HEK293 (cell line): ENCODE measurements around the gene AGAP3.

ENCODE experiments used
- FEZF1 ChIP-seq: fragments of 450-650 bp; formaldehyde crosslinking; IDR thresholded peaks from 2 replicates; pipeline ENCODE4 v1.5.1; 2016; ENCODE audit warnings: missing biosample characterization, missing genetic modification characterization
- GFI1B ChIP-seq: fragments of 450-650 bp; formaldehyde crosslinking; IDR thresholded peaks from 2 replicates; pipeline ENCODE4 v1.5.1; 2016; ENCODE audit warnings: missing biosample characterization, missing genetic modification characterization
- GLI2 ChIP-seq: fragments of 450-650 bp; formaldehyde crosslinking; IDR thresholded peaks from 2 replicates; pipeline ENCODE4; 2017; ENCODE audit warnings: missing biosample characterization, missing genetic modification characterization, low read depth, borderline replicate concordance
- KLF1 ChIP-seq: fragments of 450-650 bp; formaldehyde crosslinking; IDR thresholded peaks from 2 replicates; pipeline ENCODE4 v1.5.1; 2016; ENCODE audit warnings: missing biosample characterization, missing genetic modification characterization
- KLF16 ChIP-seq: fragments of 450-650 bp; formaldehyde crosslinking; IDR thresholded peaks from 2 replicates; pipeline ENCODE4 v1.5.1; 2017; ENCODE audit warnings: missing biosample characterization, missing genetic modification characterization
- PRDM1 ChIP-seq: fragments of 450-650 bp; formaldehyde crosslinking; IDR thresholded peaks from 2 replicates; pipeline ENCODE4; 2016; ENCODE audit warnings: missing biosample characterization, missing genetic modification characterization
- SP7 ChIP-seq: fragments of 450-650 bp; formaldehyde crosslinking; IDR thresholded peaks from 2 replicates; pipeline ENCODE4 v1.5.1; 2016; ENCODE audit warnings: missing biosample characterization, missing genetic modification characterization
- YY2 ChIP-seq: fragments of 450-650 bp; formaldehyde crosslinking; IDR thresholded peaks from 2 replicates; pipeline ENCODE4 v1.5.1; 2016; ENCODE audit warnings: missing biosample characterization, missing genetic modification characterization
- ZBTB20 ChIP-seq: fragments of 450-650 bp; formaldehyde crosslinking; IDR thresholded peaks from 2 replicates; pipeline ENCODE4 v1.5.1; 2016; ENCODE audit warnings: missing biosample characterization, missing genetic modification characterization
- ZEB2 ChIP-seq: fragments of 450-650 bp; formaldehyde crosslinking; IDR thresholded peaks from 2 replicates; pipeline ENCODE4 v1.5.1; 2016; ENCODE audit warnings: missing biosample characterization, missing genetic modification characterization
- ZNF16 ChIP-seq: fragments of 450-650 bp; formaldehyde crosslinking; IDR thresholded peaks from 2 replicates; pipeline ENCODE4 v1.5.1; 2016; ENCODE audit warnings: low read depth, missing biosample characterization, missing genetic modification characterization
- ZNF175 ChIP-seq: fragments of 450-650 bp; formaldehyde crosslinking; IDR thresholded peaks from 2 replicates; pipeline ENCODE4 v1.5.1; 2016; ENCODE audit warnings: missing biosample characterization, missing genetic modification characterization
- ZNF19 ChIP-seq: fragments of 450-650 bp; formaldehyde crosslinking; IDR thresholded peaks from 2 replicates; pipeline ENCODE4; 2016; ENCODE audit warnings: missing biosample characterization, missing genetic modification characterization, low read depth
- ZNF202 ChIP-seq: fragments of 450-650 bp; formaldehyde crosslinking; IDR thresholded peaks from 2 replicates; pipeline ENCODE4 v1.5.1; 2016; ENCODE audit warnings: missing biosample characterization, missing genetic modification characterization, borderline replicate concordance
- ZNF335 ChIP-seq: fragments of 450-650 bp; formaldehyde crosslinking; conservative IDR thresholded peaks from 2 replicates; pipeline ENCODE4 v1.5.1; 2016; ENCODE audit warnings: missing biosample characterization, missing genetic modification characterization
- ZNF350 ChIP-seq: fragments of 450-650 bp; formaldehyde crosslinking; IDR thresholded peaks from 2 replicates; pipeline ENCODE4 v1.5.0; 2017; ENCODE audit warnings: missing biosample characterization, mild to moderate bottlenecking, missing genetic modification characterization
- ZNF391 ChIP-seq: fragments of 450-650 bp; formaldehyde crosslinking; IDR thresholded peaks from 2 replicates; pipeline ENCODE4 v1.5.1; 2016; ENCODE audit warnings: low read depth, missing biosample characterization, missing genetic modification characterization, borderline replicate concordance
- ZNF549 ChIP-seq: fragments of 450-650 bp; IDR thresholded peaks from 2 replicates; pipeline ENCODE4 v1.5.1; 2018; ENCODE audit warnings: missing biosample characterization, missing genetic modification characterization, mild to moderate bottlenecking, inconsistent platforms, moderate library complexity
- ZNF555 ChIP-seq: fragments of 450-650 bp; formaldehyde crosslinking; conservative IDR thresholded peaks from 2 replicates; pipeline ENCODE4 v1.5.1; 2017; ENCODE audit warnings: missing biosample characterization, mild to moderate bottlenecking, missing genetic modification characterization, inconsistent platforms
- ZNF558 ChIP-seq: fragments of 450-650 bp; formaldehyde crosslinking; IDR thresholded peaks from 2 replicates; pipeline ENCODE4 v1.5.1; 2016; ENCODE audit warnings: missing biosample characterization, missing genetic modification characterization
- ZNF624 ChIP-seq: fragments of 450-650 bp; formaldehyde crosslinking; IDR thresholded peaks from 2 replicates; pipeline ENCODE4 v1.5.1; 2017; ENCODE audit warnings: missing biosample characterization, missing genetic modification characterization
- ZNF660 ChIP-seq: fragments of 450-650 bp; IDR thresholded peaks from 2 replicates; pipeline ENCODE4 v1.5.1; 2018; ENCODE audit warnings: missing biosample characterization, mild to moderate bottlenecking, missing genetic modification characterization
- ZNF677 ChIP-seq: fragments of 450-650 bp; IDR thresholded peaks from 2 replicates; pipeline ENCODE4 v1.5.0; 2018; ENCODE audit warnings: missing biosample characterization, mild to moderate bottlenecking, missing genetic modification characterization, moderate library complexity
- ZNF701 ChIP-seq: fragments of 450-650 bp; formaldehyde crosslinking; IDR thresholded peaks from 2 replicates; pipeline ENCODE4 v1.5.1; 2016; ENCODE audit warnings: missing biosample characterization, missing genetic modification characterization
- ZNF791 ChIP-seq: fragments of 450-650 bp; formaldehyde crosslinking; IDR thresholded peaks from 2 replicates; pipeline ENCODE4 v1.5.1; 2016; ENCODE audit warnings: missing biosample characterization, missing genetic modification characterization
- ZNF792 ChIP-seq: fragments of 450-650 bp; formaldehyde crosslinking; IDR thresholded peaks from 2 replicates; pipeline ENCODE4 v1.5.1; 2016; ENCODE audit warnings: missing biosample characterization, missing genetic modification characterization
- ZNF830 ChIP-seq: fragments of 450-650 bp; IDR thresholded peaks from 2 replicates; pipeline ENCODE4 v1.5.0; 2018; ENCODE audit warnings: missing biosample characterization, missing genetic modification characterization, low read depth, mild to moderate bottlenecking, moderate library complexity
- ZXDB ChIP-seq: fragments of 450-650 bp; formaldehyde crosslinking; IDR thresholded peaks from 2 replicates; pipeline ENCODE4 v1.5.1; 2016; ENCODE audit warnings: missing biosample characterization, missing genetic modification characterization
- TF ChIP-seq, protein P1 (sequence below): fragments of 450-650 bp; formaldehyde crosslinking; IDR thresholded peaks from 2 replicates; pipeline ENCODE4 v1.5.1; 2017; ENCODE audit warnings: missing biosample characterization, missing genetic modification characterization
- TF ChIP-seq, protein P2 (sequence below): fragments of 450-650 bp; IDR thresholded peaks from 2 replicates; pipeline ENCODE4 v1.5.1; 2018; ENCODE audit warnings: missing biosample characterization, missing genetic modification characterization
- TF ChIP-seq, protein P3 (sequence below): fragments of 450-650 bp; formaldehyde crosslinking; IDR thresholded peaks from 2 replicates; pipeline ENCODE4 v1.5.1; 2016; ENCODE audit warnings: missing biosample characterization, missing genetic modification characterization
- TF ChIP-seq, protein P4 (sequence below): fragments of 450-650 bp; formaldehyde crosslinking; optimal IDR thresholded peaks from 2 replicates; pipeline ENCODE3; 2016; ENCODE audit warnings: missing biosample characterization, mild to moderate bottlenecking, missing genetic modification characterization

Gene AGAP3

DNA sequence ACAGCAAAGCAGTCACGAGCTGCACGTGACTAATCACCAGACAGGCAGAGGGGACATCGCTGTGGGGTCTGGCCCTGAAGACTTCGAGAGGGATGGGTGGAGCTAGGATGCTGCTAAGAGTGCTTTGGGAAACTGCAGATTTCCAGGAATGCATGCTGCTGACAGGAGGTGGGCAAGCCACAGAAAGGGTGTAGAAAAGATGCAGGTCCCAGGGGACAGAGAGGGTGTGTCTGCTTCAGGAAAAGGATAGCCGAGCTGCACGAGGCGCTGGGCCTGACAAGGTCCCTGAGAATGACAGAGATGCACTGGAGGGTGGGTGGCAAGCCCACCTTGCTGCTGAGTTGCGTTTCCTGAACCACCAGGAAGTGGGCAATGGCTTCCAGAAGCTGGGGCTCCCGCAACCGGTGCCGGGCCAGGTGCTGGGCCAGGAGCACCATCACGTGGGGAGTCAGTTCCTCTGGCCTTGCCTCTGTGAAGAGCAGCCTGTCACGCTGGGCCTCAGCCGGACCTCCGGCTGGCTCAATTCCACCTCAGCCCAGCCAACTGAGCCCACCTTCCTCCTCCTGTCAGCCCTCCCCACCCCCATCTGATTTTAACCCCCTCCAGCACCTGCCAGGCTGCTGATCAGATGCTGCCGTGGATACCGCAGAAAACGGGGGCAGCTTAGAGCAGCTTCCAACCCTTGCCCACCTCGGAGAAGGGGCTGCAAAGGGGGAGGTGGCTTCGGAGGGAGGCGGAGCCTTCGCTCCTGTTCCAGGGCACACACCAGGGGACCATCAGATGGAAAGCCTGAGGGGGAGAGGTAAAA, 7.8 kb upstream of the AGAP3 start (continued):
- TF ChIP-seq ZNF335 (tag by site-specific recombination) = no peak
- TF ChIP-seq PRDM1 = no peak
- no peak for TF ChIP-seq ZNF660
- TF ChIP-seq ZNF624 (tag by site-specific recombination) = no peak
- TF ChIP-seq ZNF555 = no peak
- TF ChIP-seq ZXDB = no peak
- no peak for TF ChIP-seq ZNF391 (tag by site-specific recombination)
- TF ChIP-seq ZNF175 = no peak
- TF ChIP-seq ZNF549 = no peak
- no peak for TF ChIP-seq YY2 (tag by site-specific recombination)
- TF ChIP-seq, protein P1, sequence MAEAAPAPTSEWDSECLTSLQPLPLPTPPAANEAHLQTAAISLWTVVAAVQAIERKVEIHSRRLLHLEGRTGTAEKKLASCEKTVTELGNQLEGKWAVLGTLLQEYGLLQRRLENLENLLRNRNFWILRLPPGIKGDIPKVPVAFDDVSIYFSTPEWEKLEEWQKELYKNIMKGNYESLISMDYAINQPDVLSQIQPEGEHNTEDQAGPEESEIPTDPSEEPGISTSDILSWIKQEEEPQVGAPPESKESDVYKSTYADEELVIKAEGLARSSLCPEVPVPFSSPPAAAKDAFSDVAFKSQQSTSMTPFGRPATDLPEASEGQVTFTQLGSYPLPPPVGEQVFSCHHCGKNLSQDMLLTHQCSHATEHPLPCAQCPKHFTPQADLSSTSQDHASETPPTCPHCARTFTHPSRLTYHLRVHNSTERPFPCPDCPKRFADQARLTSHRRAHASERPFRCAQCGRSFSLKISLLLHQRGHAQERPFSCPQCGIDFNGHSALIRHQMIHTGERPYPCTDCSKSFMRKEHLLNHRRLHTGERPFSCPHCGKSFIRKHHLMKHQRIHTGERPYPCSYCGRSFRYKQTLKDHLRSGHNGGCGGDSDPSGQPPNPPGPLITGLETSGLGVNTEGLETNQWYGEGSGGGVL (tag by site-specific recombination) = no peak
- peak; percentile 48; the same call in 1 of the 2 replicates for TF ChIP-seq ZBTB20 (tag by site-specific recombination)
- TF ChIP-seq ZEB2 = peak; percentile 29; the same call in 1 of the 2 replicates
- no peak for TF ChIP-seq GLI2 (tag by site-specific recombination)
- TF ChIP-seq GFI1B (tag by site-specific recombination) = no peak
- TF ChIP-seq KLF1 (tag by site-specific recombination) = peak; percentile 92
- TF ChIP-seq, protein P2, sequence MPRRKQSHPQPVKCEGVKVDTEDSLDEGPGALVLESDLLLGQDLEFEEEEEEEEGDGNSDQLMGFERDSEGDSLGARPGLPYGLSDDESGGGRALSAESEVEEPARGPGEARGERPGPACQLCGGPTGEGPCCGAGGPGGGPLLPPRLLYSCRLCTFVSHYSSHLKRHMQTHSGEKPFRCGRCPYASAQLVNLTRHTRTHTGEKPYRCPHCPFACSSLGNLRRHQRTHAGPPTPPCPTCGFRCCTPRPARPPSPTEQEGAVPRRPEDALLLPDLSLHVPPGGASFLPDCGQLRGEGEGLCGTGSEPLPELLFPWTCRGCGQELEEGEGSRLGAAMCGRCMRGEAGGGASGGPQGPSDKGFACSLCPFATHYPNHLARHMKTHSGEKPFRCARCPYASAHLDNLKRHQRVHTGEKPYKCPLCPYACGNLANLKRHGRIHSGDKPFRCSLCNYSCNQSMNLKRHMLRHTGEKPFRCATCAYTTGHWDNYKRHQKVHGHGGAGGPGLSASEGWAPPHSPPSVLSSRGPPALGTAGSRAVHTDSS (tag by site-specific recombination) = no peak
- TF ChIP-seq ZNF558 (tag by site-specific recombination) = no peak
- TF ChIP-seq ZNF19 (tag by site-specific recombination) = no peak
- no peak for TF ChIP-seq FEZF1 (tag by site-specific recombination)
- TF ChIP-seq ZNF792 (tag by site-specific recombination) = no peak
- TF ChIP-seq, protein P3, sequence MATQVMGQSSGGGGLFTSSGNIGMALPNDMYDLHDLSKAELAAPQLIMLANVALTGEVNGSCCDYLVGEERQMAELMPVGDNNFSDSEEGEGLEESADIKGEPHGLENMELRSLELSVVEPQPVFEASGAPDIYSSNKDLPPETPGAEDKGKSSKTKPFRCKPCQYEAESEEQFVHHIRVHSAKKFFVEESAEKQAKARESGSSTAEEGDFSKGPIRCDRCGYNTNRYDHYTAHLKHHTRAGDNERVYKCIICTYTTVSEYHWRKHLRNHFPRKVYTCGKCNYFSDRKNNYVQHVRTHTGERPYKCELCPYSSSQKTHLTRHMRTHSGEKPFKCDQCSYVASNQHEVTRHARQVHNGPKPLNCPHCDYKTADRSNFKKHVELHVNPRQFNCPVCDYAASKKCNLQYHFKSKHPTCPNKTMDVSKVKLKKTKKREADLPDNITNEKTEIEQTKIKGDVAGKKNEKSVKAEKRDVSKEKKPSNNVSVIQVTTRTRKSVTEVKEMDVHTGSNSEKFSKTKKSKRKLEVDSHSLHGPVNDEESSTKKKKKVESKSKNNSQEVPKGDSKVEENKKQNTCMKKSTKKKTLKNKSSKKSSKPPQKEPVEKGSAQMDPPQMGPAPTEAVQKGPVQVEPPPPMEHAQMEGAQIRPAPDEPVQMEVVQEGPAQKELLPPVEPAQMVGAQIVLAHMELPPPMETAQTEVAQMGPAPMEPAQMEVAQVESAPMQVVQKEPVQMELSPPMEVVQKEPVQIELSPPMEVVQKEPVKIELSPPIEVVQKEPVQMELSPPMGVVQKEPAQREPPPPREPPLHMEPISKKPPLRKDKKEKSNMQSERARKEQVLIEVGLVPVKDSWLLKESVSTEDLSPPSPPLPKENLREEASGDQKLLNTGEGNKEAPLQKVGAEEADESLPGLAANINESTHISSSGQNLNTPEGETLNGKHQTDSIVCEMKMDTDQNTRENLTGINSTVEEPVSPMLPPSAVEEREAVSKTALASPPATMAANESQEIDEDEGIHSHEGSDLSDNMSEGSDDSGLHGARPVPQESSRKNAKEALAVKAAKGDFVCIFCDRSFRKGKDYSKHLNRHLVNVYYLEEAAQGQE (tag by site-specific recombination) = no peak
- TF ChIP-seq ZNF16 = no peak
- no peak for TF ChIP-seq ZNF202 (tag by site-specific recombination)
- TF ChIP-seq ZNF701 (tag by site-specific recombination) = no peak
- TF ChIP-seq ZNF677 (tag by site-specific recombination) = no peak
- no peak for TF ChIP-seq KLF16
- TF ChIP-seq, protein P4, sequence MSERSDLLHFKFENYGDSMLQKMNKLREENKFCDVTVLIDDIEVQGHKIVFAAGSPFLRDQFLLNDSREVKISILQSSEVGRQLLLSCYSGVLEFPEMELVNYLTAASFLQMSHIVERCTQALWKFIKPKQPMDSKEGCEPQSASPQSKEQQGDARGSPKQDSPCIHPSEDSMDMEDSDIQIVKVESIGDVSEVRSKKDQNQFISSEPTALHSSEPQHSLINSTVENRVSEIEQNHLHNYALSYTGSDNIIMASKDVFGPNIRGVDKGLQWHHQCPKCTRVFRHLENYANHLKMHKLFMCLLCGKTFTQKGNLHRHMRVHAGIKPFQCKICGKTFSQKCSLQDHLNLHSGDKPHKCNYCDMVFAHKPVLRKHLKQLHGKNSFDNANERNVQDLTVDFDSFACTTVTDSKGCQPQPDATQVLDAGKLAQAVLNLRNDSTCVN (tag by site-specific recombination) = no peak
- TF ChIP-seq ZNF830 (tag by site-specific recombination) = no peak
- TF ChIP-seq ZNF350 (tag by site-specific recombination) = no peak
- TF ChIP-seq ZNF791 (tag by site-specific recombination) = no peak
- peak; percentile 81; the same call in 1 of the 2 replicates for TF ChIP-seq SP7 (tag by site-specific recombination)
